KMS-11 (cell line): ENCODE measurements around the gene KCTD16.

ENCODE experiments used
- H2AFZ ChIP-seq: fragments of 200-600 bp; sonication (generic); 2 replicates; pipeline ENCODE4 v1.6.1; 2016; ENCODE audit warnings: antibody characterized with exemption, mixed run types, low read depth
- H3K27ac ChIP-seq: fragments of 200-600 bp; sonication (generic); 2 replicates; pipeline ENCODE4 v1.6.1; 2016; ENCODE audit warnings: mild to moderate bottlenecking, mixed run types
- H3K27me3 ChIP-seq: fragments of 200-600 bp; sonication (generic); 2 replicates; pipeline ENCODE4 v1.6.1; 2017; ENCODE audit warnings: mild to moderate bottlenecking, low read depth, mixed run types, moderate library complexity; ENCODE audit not compliant: insufficient read depth
- H3K36me3 ChIP-seq: fragments of 200-600 bp; sonication (generic); 2 replicates; pipeline ENCODE4 v1.6.1; 2017; ENCODE audit warnings: mild to moderate bottlenecking, mixed run types; ENCODE audit not compliant: insufficient read depth
- H3K4me1 ChIP-seq: fragments of 200-600 bp; sonication (generic); 2 replicates; pipeline ENCODE4 v1.6.1; 2016; ENCODE audit warnings: mild to moderate bottlenecking, low read depth, mixed run types; ENCODE audit not compliant: poor library complexity, severe bottlenecking
- H3K4me2 ChIP-seq: fragments of 200-600 bp; sonication (generic); 2 replicates; pipeline ENCODE4 v1.7.0; 2016; ENCODE audit warnings: mild to moderate bottlenecking, mixed run types
- H3K4me3 ChIP-seq: fragments of 200-600 bp; sonication (generic); IDR thresholded peaks from 2 replicates; pipeline ENCODE4 v1.6.1; 2017; ENCODE audit warnings: low read depth, low read length, mixed read lengths; ENCODE audit not compliant: insufficient read depth
- H3K79me2 ChIP-seq: fragments of 200-600 bp; sonication (generic); 2 replicates; pipeline ENCODE4 v1.6.1; 2016; ENCODE audit warnings: low read depth, mixed run types; ENCODE audit not compliant: insufficient read depth
- H3K9ac ChIP-seq: fragments of 200-600 bp; sonication (generic); 2 replicates; pipeline ENCODE4 v1.6.1; 2016; ENCODE audit warnings: mild to moderate bottlenecking, mixed run types
- H4K20me1 ChIP-seq: fragments of 200-600 bp; sonication (generic); 2 replicates; pipeline ENCODE4 v1.6.1; 2016; ENCODE audit warnings: mild to moderate bottlenecking, mixed run types; ENCODE audit not compliant: insufficient read depth
- CTCF ChIP-seq: fragments of 200-600 bp; sonication (generic); conservative IDR thresholded peaks from 2 replicates; pipeline ENCODE4 v1.6.1; 2017; ENCODE audit warnings: low read depth, mild to moderate bottlenecking, antibody characterized with exemption, low read length, moderate library complexity, mixed read lengths

KCTD16 gene

GRCh38 chr5:144463481-144464223, 293.0 kb downstream of the KCTD16 start:
- no peak overlapping the region for H3K4me2 ChIP-seq
- no peak for TF ChIP-seq CTCF
- no peaks in the 10 kb centered on the region for H3K4me1 ChIP-seq
- H3K9ac ChIP-seq, result no peak overlapping the region
- no peaks in the 10 kb centered on the region for H3K79me2 ChIP-seq
- H2AFZ ChIP-seq, result no peak overlapping the region
- H3K36me3 ChIP-seq, result no peaks in the 10 kb centered on the region
- no peak overlapping the region for H3K27ac ChIP-seq
- H4K20me1 ChIP-seq, result no peaks in the 10 kb centered on the region
- no peaks in the 10 kb centered on the region for H3K27me3 ChIP-seq
- no peak overlapping the region for H3K4me3 ChIP-seq

DNA sequence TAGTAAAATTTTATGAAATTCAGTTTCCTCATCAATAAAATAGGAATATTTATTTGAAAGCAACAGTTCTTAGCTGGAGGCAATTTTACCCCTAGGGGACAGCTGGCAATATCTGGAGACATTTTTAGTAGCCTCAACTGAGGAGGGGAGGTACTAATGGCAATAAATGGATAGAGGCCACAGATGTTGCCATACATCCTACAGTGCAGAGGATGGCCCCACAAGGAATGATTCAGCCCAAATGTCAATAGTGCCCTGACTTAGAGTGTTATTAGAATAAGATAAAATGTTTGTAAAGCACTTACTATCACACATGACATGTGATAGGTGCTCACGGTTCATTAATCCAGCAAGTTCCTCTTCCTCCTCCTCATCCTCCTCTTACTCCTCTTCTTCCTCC, 293.6 kb downstream of the KCTD16 start:
- TF ChIP-seq CTCF, result no peak
- Histone ChIP-seq H3K9ac (no peak overlapping the region), H3K36me3 (no peaks in the 10 kb centered on the region), H3K79me2 (no peaks in the 10 kb centered on the region), H3K4me1 (no peaks in the 10 kb centered on the region), H3K4me2 (no peak overlapping the region), H3K4me3 (no peak overlapping the region), H4K20me1 (no peaks in the 10 kb centered on the region), H2AFZ (no peak overlapping the region), H3K27me3 (no peaks in the 10 kb centered on the region), H3K27ac (no peak overlapping the region)

DNA sequence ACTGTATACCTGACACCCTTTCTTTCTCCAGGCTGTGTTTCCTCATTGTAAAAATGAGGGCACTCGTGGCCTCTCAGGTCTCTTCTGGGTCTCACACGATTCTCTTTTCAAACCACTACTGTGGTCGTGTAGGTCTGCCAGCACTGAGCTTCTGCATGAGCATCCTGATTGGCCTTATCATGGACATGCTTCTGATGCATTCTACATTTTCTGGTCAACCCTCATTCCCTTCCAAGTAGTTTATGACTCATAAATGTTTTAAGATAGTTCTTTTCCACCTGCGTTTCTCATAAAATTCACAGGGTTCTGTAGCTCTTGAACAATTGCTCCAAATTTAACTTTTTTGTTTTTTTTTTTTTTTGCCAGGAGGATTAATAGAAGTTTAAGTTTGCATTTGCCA, 294.8 kb downstream of the KCTD16 start:
- no peak overlapping the region for H3K4me3 ChIP-seq
- no peaks in the 10 kb centered on the region for H3K4me1 ChIP-seq
- no peak overlapping the region for H3K9ac ChIP-seq
- H3K79me2 ChIP-seq, result no peaks in the 10 kb centered on the region
- no peak overlapping the region for H3K27ac ChIP-seq
- TF ChIP-seq CTCF, result no peak
- no peak overlapping the region for H2AFZ ChIP-seq
- H3K36me3 ChIP-seq, result no peaks in the 10 kb centered on the region
- no peak overlapping the region for H3K4me2 ChIP-seq
- H4K20me1 ChIP-seq, result no peaks in the 10 kb centered on the region
- no peaks in the 10 kb centered on the region for H3K27me3 ChIP-seq

GRCh38 chr5:144467792-144468191, 297.1 kb downstream of the KCTD16 start:
- H3K4me3 ChIP-seq, result no peak overlapping the region
- H3K9ac ChIP-seq, result no peak overlapping the region
- H3K36me3 ChIP-seq, result no peaks in the 10 kb centered on the region
- H4K20me1 ChIP-seq, result no peaks in the 10 kb centered on the region
- H3K27ac ChIP-seq, result no peak overlapping the region
- H2AFZ ChIP-seq, result no peak overlapping the region; the same call in 1 of the 2 replicates
- no peak overlapping the region for H3K4me2 ChIP-seq
- no peaks in the 10 kb centered on the region for H3K79me2 ChIP-seq
- no peaks in the 10 kb centered on the region for H3K4me1 ChIP-seq
- H3K27me3 ChIP-seq, result no peaks in the 10 kb centered on the region
- no peak for TF ChIP-seq CTCF
